C4-2B (cell line): ENCODE measurements around the gene LIPC.

ENCODE experiments used
- H3K27ac ChIP-seq: fragments of 450-650 bp; 2 replicates; pipeline ENCODE4 v1.5.1; 2017
- CTCF ChIP-seq: fragments of 450-650 bp; conservative IDR thresholded peaks from 2 replicates; pipeline ENCODE4 v1.5.1; 2017; ENCODE audit warnings: mild to moderate bottlenecking
- ZFX ChIP-seq: fragments of 450-650 bp; IDR thresholded peaks from 2 replicates; pipeline ENCODE4 v1.6.1; 2017

Gene LIPC

GRCh38 chr15:58504674-58505234, 73.0 kb downstream of the LIPC start:
- no peak overlapping the region for H3K27ac ChIP-seq
- TF ChIP-seq CTCF (no peak), ZFX (no peak)

GRCh38 chr15:58505581-58505980, 73.8 kb downstream of the LIPC start:
- no peak for TF ChIP-seq CTCF
- TF ChIP-seq ZFX = no peak
- no peak overlapping the region for H3K27ac ChIP-seq

GRCh38 chr15:58506064-58506490, 74.3 kb downstream of the LIPC start:
- TF ChIP-seq CTCF (no peak), ZFX (no peak)
- H3K27ac ChIP-seq = no peak overlapping the region

- TF ChIP-seq CTCF = no peak
- TF ChIP-seq ZFX = no peak
- no peak overlapping the region for H3K27ac ChIP-seq
These were observed 75.2 kb downstream of the LIPC start for GRCh38 chr15:58506783-58507668.

GRCh38 chr15:58509556-58509955, 77.8 kb downstream of the LIPC start:
- TF ChIP-seq CTCF = no peak
- no peak for TF ChIP-seq ZFX
- H3K27ac ChIP-seq = no peak overlapping the region

GRCh38 chr15:58510715-58511598, 79.2 kb downstream of the LIPC start:
- TF ChIP-seq CTCF (no peak), ZFX (no peak)
- no peak overlapping the region for H3K27ac ChIP-seq
